Suppressor macrophage treated with lipopolysaccharide for 1 hour (primary cell): ENCODE results near the gene LSP1.

Experiments used
- DNase-seq, 3 donors: peaks; one replicate each; pipeline ENCODE4 v3.0.0-alpha.2; 2020 to 2022

The LSP1 gene

GRCh38 chr11:1917523-1918435 lies 64.9 kb downstream of the LSP1 start:
- DNase-seq = no peak

GRCh38 chr11:1918436-1919315 lies 65.8 kb downstream of the LSP1 start:
- peak in 2 of 3 donors; percentile 22 to 26 for DNase-seq

GRCh38 chr11:1919391-1920127 lies 66.7 kb downstream of the LSP1 start, which contains the start of gene TNNT3:
TSS of gene TNNT3 (plus strand) at chr11:1919703. CDS start at chr11:1922875, 3,172 bp downstream.
- DNase-seq = no peak

GRCh38 chr11:1920128-1920908 lies 67.4 kb downstream of the LSP1 start:
- no peak for DNase-seq

- DNase-seq = no peak
Measured at GRCh38 chr11:1920909-1921573, 68.2 kb downstream of the LSP1 start.

- DNase-seq = no peak
Measured at GRCh38 chr11:1921574-1922141, 68.8 kb downstream of the LSP1 start.

GRCh38 chr11:1922481-1923081 lies 69.7 kb downstream of the LSP1 start:
- no peak for DNase-seq

GRCh38 chr11:1923201-1923956 lies 70.5 kb downstream of the LSP1 start:
- DNase-seq = no peak

- DNase-seq = no peak
Measured at GRCh38 chr11:1924181-1924580, 71.3 kb downstream of the LSP1 start.

- DNase-seq = no peak
Measured at GRCh38 chr11:1924646-1925372, 71.9 kb downstream of the LSP1 start.

GRCh38 chr11:1925373-1926155 lies 72.7 kb downstream of the LSP1 start:
- DNase-seq = no peak

- peak; percentile 51 to 57 (median 57) for DNase-seq
Measured at GRCh38 chr11:1926156-1927025, 73.5 kb downstream of the LSP1 start.

GRCh38 chr11:1927026-1927847 lies 74.4 kb downstream of the LSP1 start:
- no peak for DNase-seq

- DNase-seq = no peak
Measured at GRCh38 chr11:1927848-1928469, 75.1 kb downstream of the LSP1 start.

GRCh38 chr11:1928470-1928890 lies 75.6 kb downstream of the LSP1 start:
- DNase-seq = no peak
